ENCODE measurements around the gene IFT80. TPM values are rescaled to one million over a fixed set of nuclear protein-coding genes. Genes with fewer than 3 reads are reported as not detected.

Gene IFT80
- total RNA-seq, 2 donors from 2014 or later = 16.1 to 43.3 TPM

DNA sequence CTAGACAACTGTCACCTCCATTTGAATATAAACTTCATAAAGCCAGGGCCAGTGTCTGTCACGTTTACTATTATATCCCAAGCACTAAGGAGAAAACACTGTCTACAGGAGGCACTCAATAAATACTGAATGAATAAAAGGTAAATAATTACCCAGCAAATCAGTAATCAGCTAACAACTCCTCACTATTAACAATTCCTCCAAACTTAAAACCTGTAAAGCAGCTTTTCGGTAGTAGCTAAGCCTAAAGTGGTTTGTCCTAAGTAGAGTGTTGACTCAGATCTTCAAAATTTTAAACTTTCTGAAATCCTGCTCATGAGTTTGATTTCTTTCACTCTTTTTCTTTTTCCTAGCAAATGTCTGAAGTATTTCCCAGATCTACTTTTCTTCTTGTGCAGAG is 133.9 kb downstream of the IFT80 start:
- no peaks in the 10 kb centered on the region for H3K9me3 ChIP-seq
- WGBS = 47% methylated on average over 2 of the region's 2 CpGs
- no peaks in the 10 kb centered on the region for H3K4me1 ChIP-seq (replicated peaks)
- intact Hi-C loops (cut with DNase I) = no loop called here
- no peak for DNase-seq (ENCODE audit: low spot score)
- TF ChIP-seq, protein P1, sequence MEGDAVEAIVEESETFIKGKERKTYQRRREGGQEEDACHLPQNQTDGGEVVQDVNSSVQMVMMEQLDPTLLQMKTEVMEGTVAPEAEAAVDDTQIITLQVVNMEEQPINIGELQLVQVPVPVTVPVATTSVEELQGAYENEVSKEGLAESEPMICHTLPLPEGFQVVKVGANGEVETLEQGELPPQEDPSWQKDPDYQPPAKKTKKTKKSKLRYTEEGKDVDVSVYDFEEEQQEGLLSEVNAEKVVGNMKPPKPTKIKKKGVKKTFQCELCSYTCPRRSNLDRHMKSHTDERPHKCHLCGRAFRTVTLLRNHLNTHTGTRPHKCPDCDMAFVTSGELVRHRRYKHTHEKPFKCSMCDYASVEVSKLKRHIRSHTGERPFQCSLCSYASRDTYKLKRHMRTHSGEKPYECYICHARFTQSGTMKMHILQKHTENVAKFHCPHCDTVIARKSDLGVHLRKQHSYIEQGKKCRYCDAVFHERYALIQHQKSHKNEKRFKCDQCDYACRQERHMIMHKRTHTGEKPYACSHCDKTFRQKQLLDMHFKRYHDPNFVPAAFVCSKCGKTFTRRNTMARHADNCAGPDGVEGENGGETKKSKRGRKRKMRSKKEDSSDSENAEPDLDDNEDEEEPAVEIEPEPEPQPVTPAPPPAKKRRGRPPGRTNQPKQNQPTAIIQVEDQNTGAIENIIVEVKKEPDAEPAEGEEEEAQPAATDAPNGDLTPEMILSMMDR (IDR thresholded peaks at IDR 0.05) = no peak
- no peak for TF ChIP-seq POLR2AphosphoS5 (IDR thresholded peaks at IDR 0.05)
- no peak for TF ChIP-seq POLR2A (IDR thresholded peaks at IDR 0.05)
- H3K27me3 ChIP-seq (replicated peaks; ENCODE audit: insufficient read depth) = no peaks in the 10 kb centered on the region
- H3K27ac ChIP-seq = no peak overlapping the region
- no peaks in the 10 kb centered on the region for H3K36me3 ChIP-seq
- H3K4me3 ChIP-seq = no peak overlapping the region

DNA sequence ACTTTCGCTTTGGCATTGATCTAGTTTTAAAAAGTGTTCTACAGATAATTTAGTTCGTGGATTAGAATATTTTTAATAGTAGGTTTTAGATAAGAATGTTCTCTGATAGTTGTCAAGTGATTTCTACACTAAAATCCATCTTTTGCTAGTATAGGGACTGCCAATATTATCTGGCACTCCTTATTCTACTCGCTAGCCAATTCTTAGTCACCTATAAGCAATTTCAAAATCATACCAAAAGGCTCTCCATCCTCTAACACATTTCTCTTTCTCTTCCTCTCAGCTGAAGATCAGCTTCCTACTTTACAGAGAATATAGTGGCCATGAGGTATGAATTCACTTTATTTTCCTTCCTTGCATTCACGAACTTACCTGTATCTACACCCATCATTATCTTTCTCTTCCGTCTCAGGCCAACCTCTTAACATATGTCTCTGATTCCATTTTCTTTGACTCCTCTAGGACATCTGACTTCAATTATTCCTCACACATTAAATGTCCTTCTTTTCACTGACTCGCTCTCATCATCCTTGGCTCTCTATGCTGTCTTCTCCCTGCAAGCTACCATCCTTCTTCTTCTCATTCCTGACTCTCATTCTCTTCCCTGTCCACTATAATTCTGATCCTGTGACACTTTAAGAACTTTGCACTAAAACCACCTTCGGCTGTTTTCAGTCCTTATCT is 138.3 kb downstream of the IFT80 start:
- H3K4me3 ChIP-seq = no peak overlapping the region
- no peaks in the 10 kb centered on the region for H3K4me1 ChIP-seq (replicated peaks)
- no peaks in the 10 kb centered on the region for H3K9me3 ChIP-seq
- WGBS = 83% methylated on average over 7 of the region's 7 CpGs
- DNase-seq (ENCODE audit: low spot score) = no peak
- H3K27me3 ChIP-seq (replicated peaks; ENCODE audit: insufficient read depth) = no peaks in the 10 kb centered on the region
- TF ChIP-seq POLR2AphosphoS5 (IDR thresholded peaks at IDR 0.05) (no peak), POLR2A (IDR thresholded peaks at IDR 0.05) (no peak)
- TF ChIP-seq, protein P1 (IDR thresholded peaks at IDR 0.05) = no peak
- H3K36me3 ChIP-seq = no peaks in the 10 kb centered on the region
- H3K27ac ChIP-seq = no peak overlapping the region
- intact Hi-C loops (cut with DNase I) = no loop called here

DNA sequence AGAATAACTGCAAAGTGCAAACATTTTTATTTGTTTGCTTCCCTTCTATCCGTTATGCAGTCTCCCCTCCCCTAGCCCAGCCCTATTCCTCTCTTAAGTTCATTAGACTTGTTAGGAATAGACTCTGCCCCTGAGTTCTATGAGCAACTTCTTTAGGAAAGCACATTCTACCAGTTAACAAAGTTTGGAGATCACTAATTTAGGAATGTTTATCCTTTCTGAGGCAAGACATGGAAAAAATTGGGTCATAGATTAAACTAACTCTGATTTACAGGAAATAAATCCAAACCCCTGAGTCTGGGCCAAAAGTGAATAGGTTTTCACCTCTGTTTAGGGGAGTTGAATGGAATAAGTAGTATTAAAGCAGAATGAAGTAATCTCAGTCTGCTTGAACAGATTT is 139.4 kb downstream of the IFT80 start:
- H3K4me3 ChIP-seq = no peak overlapping the region
- H3K36me3 ChIP-seq = no peaks in the 10 kb centered on the region
- 43% methylated on average over 1 of the region's 1 CpG for WGBS
- TF ChIP-seq, protein P1 (IDR thresholded peaks at IDR 0.05) = no peak
- no peaks in the 10 kb centered on the region for H3K4me1 ChIP-seq (replicated peaks)
- no peaks in the 10 kb centered on the region for H3K9me3 ChIP-seq
- DNase-seq (ENCODE audit: low spot score) = no peak
- no peak overlapping the region for H3K27ac ChIP-seq
- H3K27me3 ChIP-seq (replicated peaks; ENCODE audit: insufficient read depth) = no peaks in the 10 kb centered on the region
- intact Hi-C loops (cut with DNase I) = no loop called here

DNA sequence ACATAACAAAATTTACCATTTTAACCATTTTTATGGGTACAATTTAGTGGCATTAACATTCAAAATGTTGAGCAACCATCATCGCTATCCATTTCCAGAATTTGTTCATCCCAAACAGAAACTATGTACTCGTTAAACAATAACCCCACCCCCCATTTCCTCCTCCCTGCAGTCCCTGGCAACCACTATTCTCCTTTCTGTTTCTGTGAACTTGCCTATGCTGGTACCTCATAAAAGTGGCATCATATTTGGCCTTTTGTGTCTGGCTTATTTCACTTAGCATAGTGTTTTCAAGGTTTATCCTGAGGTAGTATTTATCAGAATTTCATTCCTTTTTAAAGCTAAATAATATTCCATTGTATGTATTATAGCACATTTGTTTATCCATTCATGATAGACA is 141.4 kb downstream of the IFT80 start:
- intact Hi-C loops (cut with DNase I) = no loop called here
- H3K9me3 ChIP-seq = no peaks in the 10 kb centered on the region
- 64% methylated on average over 2 of the region's 2 CpGs for WGBS

DNA sequence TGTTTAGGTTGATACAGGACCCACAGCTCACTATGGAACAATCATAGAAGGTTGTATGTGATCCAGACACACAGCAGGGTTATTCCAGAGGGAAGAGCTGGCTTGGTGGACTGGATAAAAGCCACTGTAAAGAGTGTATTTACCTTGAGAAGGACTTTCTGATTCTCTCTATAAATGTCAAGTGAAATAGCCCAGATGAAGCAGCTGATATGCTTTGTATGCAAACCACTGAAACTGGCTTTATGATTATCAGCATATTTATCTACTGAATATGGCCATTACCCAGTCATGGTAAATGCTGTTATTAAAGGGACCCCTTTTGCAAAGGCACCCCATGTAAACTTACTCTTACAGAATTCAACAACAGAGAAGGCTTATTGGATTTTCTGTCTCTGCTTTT is 145.7 kb downstream of the IFT80 start:
- Histone ChIP-seq H3K27ac (no peak overlapping the region), H3K27me3 (replicated peaks; ENCODE audit: insufficient read depth) (no peaks in the 10 kb centered on the region), H3K4me3 (no peak overlapping the region), H3K36me3 (no peaks in the 10 kb centered on the region), H3K4me1 (replicated peaks) (no peaks in the 10 kb centered on the region), H3K9me3 (no peaks in the 10 kb centered on the region)
- TF ChIP-seq, protein P1 (IDR thresholded peaks at IDR 0.05) = no peak
- no peak for TF ChIP-seq POLR2A (IDR thresholded peaks at IDR 0.05)
- no peak for TF ChIP-seq POLR2AphosphoS5 (IDR thresholded peaks at IDR 0.05)
- intact Hi-C loops (cut with DNase I) = no loop called here
- DNase-seq (ENCODE audit: low spot score) = no peak

More for the DNA sequence above, 141.4 kb downstream of the IFT80 start:
- no peak for TF ChIP-seq POLR2AphosphoS5 (IDR thresholded peaks at IDR 0.05)
- TF ChIP-seq POLR2A (IDR thresholded peaks at IDR 0.05) = no peak
- TF ChIP-seq, protein P1 (IDR thresholded peaks at IDR 0.05) = no peak
- H3K27me3 ChIP-seq (replicated peaks; ENCODE audit: insufficient read depth) = no peaks in the 10 kb centered on the region
- no peak overlapping the region for H3K4me3 ChIP-seq
- H3K36me3 ChIP-seq = no peaks in the 10 kb centered on the region
- no peak overlapping the region for H3K27ac ChIP-seq
- DNase-seq (ENCODE audit: low spot score) = no peak
- no peaks in the 10 kb centered on the region for H3K4me1 ChIP-seq (replicated peaks)
